MM.1S (cell line): ENCODE measurements around the gene COX10.

Experiments used
- CTCF ChIP-seq: fragments of 300-600 bp; sonication (generic); IDR thresholded peaks from 2 replicates; pipeline ENCODE4 v1.5.1; 2016; ENCODE audit warnings: antibody characterized with exemption, low read length, mixed read lengths
- EZH2 ChIP-seq: fragments of 300-600 bp; sonication (generic); optimal IDR thresholded peaks from 2 replicates; pipeline ENCODE3; 2017; ENCODE audit warnings: low read depth, mild to moderate bottlenecking, antibody characterized with exemption, low read length, mixed read lengths
- EZH2phosphoT487 ChIP-seq: fragments of 300-600 bp; sonication (generic); IDR thresholded peaks from 2 replicates; pipeline ENCODE4 v1.6.1; 2018; ENCODE audit warnings: antibody characterized with exemption, low read length

GRCh38 chr17:14098246-14098645, 28.9 kb downstream of the COX10 start:
- no peak for TF ChIP-seq EZH2phosphoT487
- TF ChIP-seq CTCF = no peak
- no peak for TF ChIP-seq EZH2
